HepG2 (cell line): Measurements from ENCODE around the gene C2orf74. TPM values are rescaled to one million over a fixed set of nuclear protein-coding genes. Genes with fewer than 3 reads are reported as not detected.
"Not testable (repeated sequence)": the region's sequence is repeated elsewhere in the genome, so short reads cannot be mapped to it uniquely, and the experiment has no call there.

Experiments
- ATAC-seq: fragments of 200-7000 bp; cut with Tn5 transposase; 3 replicates; pipeline ENCODE4 v1.9.1; 2020; ENCODE audit warnings: mild to moderate bottlenecking, moderate library complexity
- BruUV-seq: library from RNA; stranded (reverse); fragments of 400-500 nt; replicated peaks from 2 replicates; lab custom pipeline; 2021; lab: Mats Ljungman, UMichigan
- CTCF ChIA-PET: fragments of 300-600 bp; formaldehyde crosslinking; extraction: SDS; loops from one replicate; lab custom pipeline; 2021; ENCODE audit warnings: low total read pairs, inconsistent platforms, low intra/inter-chr PET ratio; lab: Yijun Ruan, JAX
- POLR2A ChIA-PET: fragments of 350-600 bp; sonication (Branson Sonifier 250); formaldehyde crosslinking; loops from one replicate; lab custom pipeline; 2020; ENCODE audit warnings: antibody characterized with exemption, inconsistent platforms; lab: Yijun Ruan, JAX
- DNase-seq: peaks from one replicate; pipeline ENCODE4 v3.0.0-alpha.2; 2015; ENCODE audit warnings: low spot score
- FAIRE-seq: peaks from 3 replicates; lab custom pipeline; 2011; peaks lifted over from hg19 to GRCh38; lab: Jason Lieb, UNC
- H2AFZ ChIP-seq: one replicate; pipeline ENCODE4 v1.6.1; 2011; ENCODE audit warnings: low read length, inconsistent platforms
- H3K27ac ChIP-seq: fragments of 300-600 bp; 3 replicates; pipeline ENCODE4 v1.8.0; 2011; ENCODE audit warnings: mixed run types, mild to moderate bottlenecking, mixed read lengths, low read length, inconsistent platforms; ENCODE audit not compliant: insufficient read depth; ENCODE audit errors: extremely low read length
- H3K27me3 ChIP-seq, 2 experiments: fragments of 200-600 bp in 1 of 2; 2 replicates in 1 of 2; 3 replicates in 1 of 2; pipeline versions ENCODE4 v1.6.0 to v1.8.0; 2011; ENCODE audit warnings: low read length in 2 of 2, mild to moderate bottlenecking in 2 of 2, moderate library complexity in 2 of 2, inconsistent platforms in 1 of 2; ENCODE audit not compliant: insufficient read depth in 2 of 2, control insufficient read depth in 1 of 2
- H3K36me3 ChIP-seq, 2 experiments: fragments of 200-600 bp in 1 of 2; replicated peaks in 1 of 2; 2 replicates in 1 of 2; 3 replicates in 1 of 2; pipeline versions ENCODE4 v1.5.1 to v1.8.0; 2011; ENCODE audit warnings: low read length in 2 of 2, inconsistent platforms in 1 of 2; ENCODE audit not compliant: insufficient read depth in 2 of 2, control insufficient read depth in 1 of 2
- H3K4me1 ChIP-seq: 2 replicates; pipeline ENCODE4 v1.5.1; 2012; ENCODE audit warnings: low read length, inconsistent platforms; ENCODE audit not compliant: insufficient read depth
- H3K4me2 ChIP-seq: 2 replicates; pipeline ENCODE4 v1.6.0; 2011; ENCODE audit warnings: low read depth, low read length, inconsistent platforms
- H3K4me3 ChIP-seq, 3 experiments: fragments of 200-600 bp in 1 of 3; sonication (generic), shearing (Covaris generic) in 1 of 3; replicated peaks in 1 of 3; 2 replicates each; pipeline ENCODE4 v1.5.1; 2011 to 2016; ENCODE audit warnings: low read length in 3 of 3, inconsistent platforms in 2 of 3, low read depth in 2 of 3, mild to moderate bottlenecking in 2 of 3, control low read depth in 1 of 3, mixed read lengths in 1 of 3; ENCODE audit not compliant: insufficient read depth in 1 of 3
- H3K79me2 ChIP-seq: one replicate; pipeline ENCODE4 v1.6.1; 2011; ENCODE audit warnings: low read length, inconsistent platforms; ENCODE audit not compliant: insufficient read depth
- H3K9ac ChIP-seq: 2 replicates; pipeline ENCODE4 v1.6.0; 2011; ENCODE audit warnings: mild to moderate bottlenecking, low read depth, low read length, inconsistent platforms; ENCODE audit not compliant: insufficient read depth
- H3K9me3 ChIP-seq: 2 replicates; pipeline ENCODE4 v1.5.1; 2012; ENCODE audit warnings: mild to moderate bottlenecking, low read length
- H4K20me1 ChIP-seq: 2 replicates; pipeline ENCODE4 v1.6.0; 2011; ENCODE audit warnings: inconsistent platforms, mild to moderate bottlenecking, low read length, moderate library complexity; ENCODE audit not compliant: insufficient read depth
- ARNT2 ChIP-seq: sonication (generic); formaldehyde crosslinking; IDR thresholded peaks from 2 replicates; pipeline ENCODE4 v1.8.0; 2022; ENCODE audit warnings: mild to moderate bottlenecking, low read depth, missing genetic modification reagents, moderate library complexity
- ATF3 ChIP-seq: sonication (generic); formaldehyde crosslinking; IDR thresholded peaks from 2 replicates; pipeline ENCODE4 v1.4.0; 2020; ENCODE audit warnings: missing genetic modification reagents
- ATF6 ChIP-seq: sonication (generic); formaldehyde crosslinking; conservative IDR thresholded peaks from 2 replicates; pipeline ENCODE4 v1.4.0; 2020; ENCODE audit warnings: missing genetic modification reagents
- BCL3 ChIP-seq: sonication (generic); formaldehyde crosslinking; IDR thresholded peaks from 2 replicates; pipeline ENCODE4 v1.5.1; 2020; ENCODE audit warnings: mild to moderate bottlenecking, missing genetic modification reagents, moderate library complexity
- CREB3 ChIP-seq: sonication (generic); formaldehyde crosslinking; IDR thresholded peaks from 2 replicates; pipeline ENCODE4 v1.5.0; 2020; ENCODE audit warnings: missing genetic modification reagents
- DBP ChIP-seq: sonication (generic); formaldehyde crosslinking; IDR thresholded peaks from 2 replicates; pipeline ENCODE4 v1.4.0; 2020; ENCODE audit warnings: missing genetic modification reagents; ENCODE audit errors: not compliant biosample characterization
- HDAC2 ChIP-seq: sonication (generic); formaldehyde crosslinking; IDR thresholded peaks from 2 replicates; pipeline ENCODE4 v1.4.0; 2020; ENCODE audit warnings: missing genetic modification reagents
- ISL2 ChIP-seq: sonication (generic); formaldehyde crosslinking; IDR thresholded peaks from 2 replicates; pipeline ENCODE4 v1.5.0; 2020; ENCODE audit warnings: missing genetic modification reagents
- ISX ChIP-seq: sonication (generic); formaldehyde crosslinking; conservative IDR thresholded peaks from 2 replicates; pipeline ENCODE4 v1.5.0; 2020; ENCODE audit warnings: missing genetic modification reagents
- KLF15 ChIP-seq: sonication (generic); formaldehyde crosslinking; IDR thresholded peaks from 2 replicates; pipeline ENCODE4 v1.8.1; 2023; ENCODE audit warnings: borderline replicate concordance, mild to moderate bottlenecking, inconsistent platforms, missing genetic modification reagents, mixed read lengths
- MLLT10 ChIP-seq: sonication (generic); formaldehyde crosslinking; IDR thresholded peaks from 2 replicates; pipeline ENCODE4 v1.4.0; 2020; ENCODE audit warnings: missing genetic modification reagents
- SIX1 ChIP-seq: sonication (generic); formaldehyde crosslinking; IDR thresholded peaks from 2 replicates; pipeline ENCODE4 v1.4.0; 2020; ENCODE audit warnings: missing genetic modification reagents, borderline replicate concordance
- ZBTB3 ChIP-seq: sonication (generic); formaldehyde crosslinking; IDR thresholded peaks from 2 replicates; pipeline ENCODE4 v1.4.0; 2020; ENCODE audit warnings: low read depth, mild to moderate bottlenecking, moderate library complexity, missing genetic modification reagents, borderline replicate concordance
- WGBS: methylation state at CpG from one replicate; pipeline ENCODE4 v1.1.6; 2017; ENCODE audit warnings: low lambda C conversion rate; 5-methylcytosine and 5-hydroxymethylcytosine counted together
- in situ Hi-C: cut with HindIII; loops from 2 replicates; pipeline ENCODE4 v1.10.0; 2017; ENCODE audit warnings: low pct_unique_long_range_greater_than_20kb; ENCODE audit not compliant: extremely low pct_ligation_motif_present
- intact Hi-C: fragments of 100-400 bp; cut with micrococcal nuclease; formaldehyde crosslinking; loops from one replicate; pipeline ENCODE4 v1.10.0; 2022; ENCODE audit not compliant: unreplicated experiment
- polyA plus RNA-seq, 8 experiments: library from polyadenylated mRNA; depleted of rRNA in 3 of 8; stranded (reverse) in 7 of 8; unstranded in 1 of 8; fragments of >200 nt; fragmentation: Illumina TruSeq in 4 of 8; extraction: Trizol in 4 of 8; gene quantifications; 2 replicates each; pipeline versions ENCODE4 v1.2.1 to v1.2.3, GENCODE V29; 2011 to 2016; ENCODE audit warnings: low read depth in 4 of 8, missing spikeins in 1 of 8, mixed read lengths in 1 of 8; ENCODE audit not compliant: insufficient read depth in 1 of 8
- total RNA-seq, 5 experiments: library from RNA; depleted of rRNA; stranded (reverse); fragments of >200 nt; fragmentation: Illumina TruSeq; extraction: Trizol; gene quantifications; 2 replicates each; pipeline ENCODE4 v1.2.3, GENCODE V29; 2016; ENCODE audit warnings: low read depth in 1 of 5

C2orf74 gene
- total and polyA plus RNA-seq, 2 of the 13 experiments (the other 11 are each of a cell fraction or from before 2014, with no cell fraction given): 10.6 to 13.8 TPM

GRCh38 chr2:61148091-61148490 lies 13.9 kb upstream of the C2orf74 start:
- BruUV-seq, H3K27me3 ChIP-seq, H4K20me1 ChIP-seq, CTCF ChIA-PET, in situ Hi-C loops, H3K4me3 ChIP-seq, H3K79me2 ChIP-seq, H3K4me1 ChIP-seq, H3K9ac ChIP-seq, FAIRE-seq, POLR2A ChIA-PET, H3K9me3 ChIP-seq, DNase-seq, H3K27ac ChIP-seq, H3K36me3 ChIP-seq, H2AFZ ChIP-seq, ATAC-seq, H3K4me2 ChIP-seq: not testable (repeated sequence)
- intact Hi-C loops: loop anchor here (10.0 kb wide), 1 partner anchor 133 kb away; the partner anchor contains the start of genes PEX13 and PUS10
- 97% methylated on average over 5 of the region's 5 CpGs for WGBS

- H2AFZ ChIP-seq: no peak overlapping the region
- FAIRE-seq: no peak
- no peaks in the 10 kb centered on the region for H3K9me3 ChIP-seq
- no peak for DNase-seq
- POLR2A ChIA-PET: no interaction called here
- CTCF ChIA-PET: no interaction called here
- no peaks in the 10 kb centered on the region for H3K27me3 ChIP-seq
- H3K4me1 ChIP-seq: peaks cover 9% of the 10 kb centered on the region
- H3K79me2 ChIP-seq: peaks cover 3% of the 10 kb centered on the region
- H3K36me3 ChIP-seq: peaks cover 5 to 8% of the 10 kb centered on the region in 2 experiments; a peak in 3 of 5 replicates
- WGBS: 85% methylated on average over 6 of the region's 6 CpGs
- H3K4me2 ChIP-seq: no peak overlapping the region
- no peak overlapping the region for H3K27ac ChIP-seq
- BruUV-seq: no TSS peak
- in situ Hi-C loops: no loop called here
- H4K20me1 ChIP-seq: no peaks in the 10 kb centered on the region
- no peak overlapping the region for H3K9ac ChIP-seq
- no peak for ATAC-seq
- intact Hi-C loops: loop anchor here (10.0 kb wide), 1 partner anchor 134 kb away; the partner anchor contains the start of genes PEX13 and PUS10
- no peak overlapping the region for H3K4me3 ChIP-seq
- TF ChIP-seq HDAC2 (no peak), DBP (CRISPR knock-in tag) (no peak), SIX1 (no peak), MLLT10 (CRISPR knock-in tag) (no peak), ATF6 (CRISPR knock-in tag) (no peak), ISL2 (CRISPR knock-in tag) (no peak), ISX (no peak), ARNT2 (CRISPR knock-in tag) (no peak), ZBTB3 (no peak), KLF15 (no peak), ATF3 (CRISPR knock-in tag) (no peak), CREB3 (CRISPR knock-in tag) (no peak), BCL3 (CRISPR knock-in tag) (no peak)
These were observed 12.9 kb upstream of the C2orf74 start for GRCh38 chr2:61149074-61149473.
